GM18520 (cell line): ENCODE measurements around the gene ATAD1.
"Not testable (repeated sequence)": the region's sequence is repeated elsewhere in the genome, so short reads cannot be mapped to it uniquely, and the experiment has no call there.

Experiments
- ATAC-seq: cut with Tn5 transposase; IDR thresholded peaks from one replicate; pipeline ENCODE4 v1.9.1; 2021; ENCODE audit not compliant: unreplicated experiment

Gene ATAD1

DNA sequence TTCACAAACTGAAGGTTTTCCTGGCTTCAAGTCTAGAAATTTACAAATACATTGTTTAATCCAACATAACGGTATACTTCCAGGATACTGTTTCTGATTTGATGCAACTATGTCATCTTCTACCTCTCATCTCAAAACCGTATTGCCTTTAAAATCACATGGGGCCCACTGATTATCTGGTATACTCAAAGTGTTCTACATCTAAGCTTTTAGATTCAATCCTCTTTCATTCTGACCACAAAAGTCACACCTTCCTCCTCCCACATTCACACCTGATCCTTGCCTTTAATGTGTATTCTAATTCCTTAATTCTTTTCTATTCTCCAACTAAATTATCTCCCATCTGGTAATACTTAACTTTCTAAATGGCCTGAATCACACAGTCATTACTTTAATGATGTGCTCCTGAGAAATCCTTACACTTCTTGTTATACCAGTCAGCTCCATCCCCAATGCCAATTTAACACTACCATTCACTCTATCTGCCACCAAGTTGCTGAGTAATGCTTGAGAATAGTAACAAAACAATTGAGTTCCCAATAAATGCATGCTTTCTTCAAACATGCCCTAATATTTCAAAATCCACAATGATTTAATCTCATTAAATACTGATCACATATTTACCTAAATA lies 13.0 kb downstream of the ATAD1 start:
- ATAC-seq, result no peak

DNA sequence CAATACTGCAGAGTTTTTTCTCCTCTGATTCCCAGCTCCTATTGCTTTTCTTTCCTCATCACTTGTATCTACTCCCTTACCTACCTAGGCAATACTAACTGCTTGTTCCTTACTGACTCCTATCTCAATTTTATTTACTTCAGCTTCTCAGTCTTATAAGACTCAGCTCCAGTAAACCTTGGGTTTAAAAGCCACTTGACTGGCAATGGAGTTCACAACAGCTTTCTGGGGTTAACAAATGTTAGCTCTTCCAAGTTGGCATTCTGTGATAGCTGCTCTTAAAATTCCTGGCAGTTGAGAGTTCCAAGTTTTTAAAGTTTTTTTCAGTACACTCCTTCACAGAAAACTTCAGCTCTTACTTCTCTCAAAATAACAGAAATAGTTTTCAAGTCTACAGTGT lies 14.2 kb downstream of the ATAD1 start:
- no peak for ATAC-seq

DNA sequence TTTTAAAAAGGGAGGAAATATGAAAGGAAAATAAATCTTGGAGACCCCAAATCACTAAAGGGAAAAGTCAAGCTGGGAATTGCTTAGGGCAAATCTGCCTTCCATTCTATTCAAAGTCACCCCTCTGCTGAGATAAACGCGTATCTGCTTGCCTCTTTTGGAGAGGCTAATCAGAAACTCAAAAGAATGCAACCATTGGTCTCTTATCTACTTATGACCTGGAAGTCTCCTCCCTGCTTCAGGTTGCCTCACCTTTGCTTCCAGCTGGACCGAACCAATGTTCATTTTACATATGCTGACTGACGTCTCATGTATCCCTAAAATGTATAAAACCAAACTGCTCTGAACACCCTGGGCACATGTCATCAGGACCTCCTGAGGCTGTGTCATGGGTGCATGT lies 14.7 kb downstream of the ATAD1 start:
- ATAC-seq, result no peak

DNA sequence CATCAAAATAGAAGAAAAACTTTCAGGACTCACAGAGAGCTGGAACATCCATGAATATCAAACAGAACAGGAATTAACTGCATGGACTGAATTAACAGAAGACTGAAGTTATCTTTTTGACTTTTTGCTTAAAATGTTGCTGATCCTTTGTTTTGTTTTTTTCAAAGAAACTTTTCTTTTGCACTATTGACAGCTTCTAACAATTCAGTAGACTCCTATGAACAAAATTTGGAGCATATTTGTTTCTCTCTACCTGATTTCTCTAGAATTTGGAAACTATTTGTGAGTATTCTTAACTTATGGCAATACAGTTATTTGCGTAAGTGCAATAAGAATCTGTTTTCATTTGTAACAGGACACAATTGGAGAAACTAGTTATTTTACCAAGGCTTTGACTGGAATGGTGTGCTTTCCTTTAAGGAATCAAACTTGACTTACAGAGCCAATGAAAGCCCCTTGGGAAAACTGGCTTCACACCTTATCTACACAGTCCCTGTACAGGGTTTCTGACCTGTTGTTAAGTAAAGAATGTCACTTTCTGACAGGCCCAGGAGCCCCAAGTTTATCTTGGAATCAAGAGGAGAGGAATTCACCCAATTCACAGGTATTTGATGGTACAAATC lies 16.1 kb downstream of the ATAD1 start:
- not testable (repeated sequence) for ATAC-seq

DNA sequence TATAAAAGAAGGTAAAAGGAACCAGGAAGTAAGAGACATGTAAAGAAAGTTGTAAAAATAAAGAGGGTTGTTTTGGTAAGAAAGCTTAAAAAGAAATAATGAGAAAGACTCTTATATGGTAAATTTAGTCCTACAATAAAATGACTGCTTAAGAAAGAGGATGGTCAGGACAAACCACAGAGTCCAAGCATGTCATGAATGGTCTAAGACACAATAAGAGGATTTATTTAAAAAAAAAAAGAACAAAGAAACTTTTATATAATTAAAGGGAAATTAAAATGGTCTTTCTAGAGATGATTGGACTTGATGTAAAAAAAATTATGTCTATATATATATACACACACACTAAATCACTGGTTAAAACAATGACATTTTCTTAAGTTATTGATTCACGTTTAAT lies 18.2 kb downstream of the ATAD1 start:
- no peak for ATAC-seq

DNA sequence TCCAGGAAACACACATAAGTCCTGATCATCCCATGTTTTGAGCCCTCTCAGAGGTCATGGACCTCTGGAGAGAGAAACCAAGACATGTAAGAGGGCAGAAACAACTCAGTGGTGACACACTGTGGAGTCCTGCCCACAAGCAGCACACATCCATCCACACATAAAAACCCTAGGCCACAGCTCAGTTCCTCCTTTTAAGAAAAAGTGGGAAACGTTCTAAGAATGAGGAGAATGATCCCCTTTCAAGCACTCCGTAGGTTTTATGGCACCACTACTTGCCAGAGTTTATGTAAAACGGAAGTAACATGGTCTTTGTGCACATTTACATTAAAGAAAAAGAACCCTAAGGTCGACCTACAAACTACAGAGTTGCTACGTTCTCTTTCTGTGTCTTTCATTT lies 19.9 kb downstream of the ATAD1 start:
- ATAC-seq, result no peak

DNA sequence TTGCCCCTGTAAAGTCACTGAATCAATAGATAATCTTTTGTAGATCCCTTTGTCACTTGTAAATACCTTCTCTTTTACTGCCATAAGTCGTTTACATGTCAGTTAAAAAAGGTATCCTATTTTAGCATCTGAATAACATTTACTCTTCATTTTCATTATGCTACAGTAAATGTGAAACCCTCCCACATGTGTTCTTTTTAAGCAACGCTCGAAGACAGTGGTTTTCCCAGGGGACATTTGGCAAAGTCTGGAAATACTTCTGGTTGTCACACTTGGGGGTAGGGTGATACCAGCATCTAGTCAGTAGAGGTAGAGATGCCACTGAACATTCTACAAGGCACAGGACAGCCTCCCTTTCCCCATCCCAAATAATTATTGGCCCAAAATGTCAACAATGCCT lies 23.7 kb downstream of the ATAD1 start:
- ATAC-seq, result no peak

DNA sequence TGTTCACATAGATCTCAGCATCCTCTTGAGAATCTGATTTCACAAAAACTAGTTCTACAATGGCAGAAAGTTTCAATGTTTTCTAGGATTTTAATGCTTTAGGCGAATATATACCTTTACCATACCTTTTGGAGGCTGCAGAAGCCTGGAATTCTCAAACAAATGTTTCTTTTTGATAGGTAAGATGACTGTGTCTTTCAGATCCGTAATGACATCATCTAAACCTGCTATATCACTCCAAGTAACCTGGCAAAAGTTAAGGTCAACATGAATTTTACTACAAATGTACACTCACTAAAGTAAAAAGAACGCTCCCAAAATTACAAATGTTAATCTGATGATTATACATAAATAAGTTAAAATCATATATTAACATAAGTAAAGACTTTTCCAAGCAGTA lies 27.8 kb downstream of the ATAD1 start:
- ATAC-seq, result no peak

DNA sequence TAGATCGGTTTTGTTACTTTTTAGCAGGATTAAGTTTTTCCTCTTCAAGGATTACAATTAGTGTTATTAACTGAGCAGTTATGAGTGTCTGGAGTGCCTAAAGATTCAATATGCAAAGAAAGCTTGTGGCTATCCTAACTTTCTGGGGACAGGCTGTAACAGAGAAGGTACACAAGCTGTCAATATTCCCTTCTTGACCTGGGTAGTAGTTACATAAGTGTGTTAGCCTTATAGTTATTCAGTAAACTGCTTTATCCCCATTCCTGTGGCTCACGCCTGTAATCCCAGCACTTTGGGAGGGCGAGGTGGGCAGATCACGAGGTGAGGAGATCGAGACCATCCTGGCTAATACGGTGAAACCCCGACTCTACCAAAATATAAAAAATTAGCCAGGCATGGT lies 31.6 kb downstream of the ATAD1 start:
- no peak for ATAC-seq

DNA sequence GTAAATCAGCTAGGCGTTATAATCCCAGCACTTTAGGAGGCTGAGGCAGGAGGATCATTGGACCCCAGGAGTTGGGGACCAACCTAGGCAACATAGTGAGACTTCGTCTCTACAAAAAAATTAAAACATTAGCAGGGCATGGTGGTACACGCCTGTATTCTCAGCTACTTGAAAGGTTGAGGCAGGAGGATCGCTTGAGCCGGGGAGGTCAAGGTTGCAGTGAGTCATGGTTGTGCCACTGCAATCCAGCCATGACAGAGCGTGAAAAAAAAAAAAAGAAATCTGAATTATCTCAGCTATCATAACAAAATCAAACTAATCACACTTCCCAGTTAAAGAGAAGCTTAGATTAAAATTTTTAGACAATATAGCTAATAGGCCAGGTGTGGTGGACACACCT lies 35.3 kb downstream of the ATAD1 start:
- ATAC-seq, result no peak

DNA sequence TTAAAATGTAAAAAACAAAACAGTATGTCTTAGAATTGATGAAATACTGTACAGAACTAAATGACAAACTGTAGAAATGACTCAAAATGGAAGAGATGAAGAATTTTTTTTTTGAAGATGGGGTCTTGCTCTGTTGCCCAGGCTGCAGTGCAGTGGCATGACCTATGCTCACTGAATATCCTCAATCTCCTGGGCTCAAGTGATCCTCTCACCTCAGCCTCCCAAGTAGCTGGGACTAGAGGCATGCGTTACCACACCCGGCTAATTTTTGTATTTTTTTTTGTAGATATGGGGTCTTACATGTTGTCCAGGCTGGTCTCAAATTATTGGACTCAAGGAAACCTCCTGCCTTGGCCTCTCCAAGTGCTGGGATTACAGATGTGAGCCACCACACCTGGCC lies 36.5 kb downstream of the ATAD1 start:
- ATAC-seq, result no peak

DNA sequence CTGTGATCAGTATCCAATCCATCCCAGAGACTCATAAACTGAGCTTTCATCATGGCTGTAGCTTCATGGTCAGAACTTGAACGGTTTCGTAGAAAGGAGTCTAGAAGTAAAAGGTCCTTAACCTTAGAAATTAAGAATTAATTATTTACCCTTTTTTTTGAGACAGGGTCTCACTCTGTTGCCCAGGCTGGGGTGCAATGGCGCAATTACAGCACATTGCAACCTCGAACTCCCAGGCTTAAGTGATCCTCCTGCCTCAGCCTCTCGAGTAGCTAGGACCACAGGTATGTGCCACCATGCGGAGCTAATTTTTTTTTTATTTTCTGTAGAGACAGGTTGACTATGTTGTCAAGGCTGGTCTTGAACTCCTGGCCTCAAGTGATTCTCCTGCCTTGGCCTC lies 41.7 kb downstream of the ATAD1 start:
- no peak for ATAC-seq

DNA sequence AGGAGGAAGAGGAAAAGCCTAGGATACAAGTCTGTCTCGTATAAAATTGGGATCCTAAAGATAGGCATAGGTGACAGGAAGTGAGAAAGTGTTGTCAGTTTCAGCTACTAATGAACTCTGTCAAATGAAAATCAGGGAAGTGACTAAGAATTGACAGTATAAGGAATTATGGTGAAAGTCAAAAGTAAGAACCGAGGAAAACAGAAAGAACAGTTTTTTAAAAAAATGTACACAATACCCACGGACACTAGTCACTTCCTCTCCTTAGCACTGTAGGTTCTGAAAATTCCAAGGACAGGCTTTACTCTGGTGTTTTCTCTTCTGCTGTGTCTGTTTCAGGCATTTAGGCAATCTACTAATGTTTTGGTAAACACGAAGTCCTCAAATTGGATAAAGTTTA lies 42.3 kb downstream of the ATAD1 start:
- no peak for ATAC-seq

DNA sequence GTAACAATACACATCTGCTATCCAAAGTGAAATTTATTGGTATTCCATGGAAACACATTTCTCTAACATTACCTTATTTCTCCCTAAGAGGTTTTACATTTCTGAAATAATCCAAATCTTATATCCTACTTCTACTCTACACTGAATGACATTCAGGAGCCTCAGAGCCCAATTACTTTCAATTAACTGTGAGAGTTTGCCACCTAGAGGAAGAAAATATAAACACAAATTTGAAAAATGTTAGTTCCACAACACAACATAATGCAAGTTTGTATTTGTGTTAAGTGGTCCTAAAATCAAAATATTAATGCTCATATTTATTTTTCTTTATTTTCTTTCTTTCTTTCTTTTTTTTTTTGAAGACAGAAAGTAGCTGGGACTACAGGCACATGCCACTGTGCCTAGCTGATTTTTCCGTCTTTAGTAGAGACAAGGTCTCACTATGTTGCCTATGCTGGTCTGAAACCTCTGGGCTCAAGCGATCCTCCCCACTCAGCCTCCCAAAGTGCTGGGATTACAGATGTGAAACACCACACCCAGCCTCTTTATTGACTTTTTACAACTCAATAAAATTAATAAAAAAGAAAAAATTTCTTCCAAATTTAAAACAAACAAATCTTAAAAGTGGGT lies 46.0 kb downstream of the ATAD1 start:
- ATAC-seq, result no peak

DNA sequence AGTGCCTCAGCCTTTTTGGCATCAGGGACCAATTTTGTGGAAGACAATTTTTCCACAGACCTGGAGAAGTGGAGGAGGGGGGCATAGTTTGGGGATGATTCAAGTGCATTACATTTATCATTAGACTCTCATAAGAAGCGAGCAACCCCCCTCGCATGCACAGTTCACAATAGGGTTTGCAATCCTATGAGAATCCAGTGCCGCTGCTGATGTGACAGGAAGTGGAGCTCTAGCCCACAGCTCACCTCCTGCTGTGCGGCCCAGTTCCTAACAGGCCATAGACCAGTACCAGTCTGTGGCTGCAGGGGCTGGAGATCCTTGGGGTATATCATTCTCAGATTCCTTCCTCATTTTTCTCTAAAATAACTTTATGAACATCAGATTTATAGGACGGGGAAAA lies 50.8 kb downstream of the ATAD1 start:
- ATAC-seq, result no peak

DNA sequence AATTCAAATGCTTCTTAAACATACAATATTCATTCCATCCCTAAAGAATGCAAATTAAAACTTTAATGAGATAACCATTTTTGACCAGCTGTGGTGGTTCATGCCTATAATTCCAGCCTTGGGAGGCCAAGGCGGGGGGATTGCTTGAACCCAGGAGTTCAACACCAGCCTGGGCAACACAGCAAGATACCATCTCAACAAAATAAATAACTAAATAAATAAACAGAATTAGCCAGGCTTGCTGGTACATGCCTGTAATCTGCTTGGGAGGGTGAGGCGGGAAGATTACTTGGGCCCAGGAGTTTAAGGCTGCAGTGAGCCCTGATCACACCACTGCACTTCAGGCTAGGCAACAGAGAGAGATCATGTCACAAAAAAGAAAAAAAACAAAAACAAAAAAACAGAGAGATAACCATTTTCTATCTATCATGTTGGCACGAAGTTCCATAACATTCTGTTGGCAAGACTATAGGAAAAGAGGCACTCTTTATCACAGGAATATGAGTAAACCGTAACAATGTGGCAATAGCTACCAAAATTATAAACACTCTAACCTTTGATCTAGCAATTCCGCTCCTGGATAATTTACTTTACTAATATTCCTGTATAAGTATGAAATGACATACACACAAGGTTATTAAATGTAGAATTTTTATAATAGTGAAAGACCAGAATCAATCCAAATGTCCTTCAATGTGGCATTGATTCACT lies 52.2 kb downstream of the ATAD1 start:
- ATAC-seq, result no peak

DNA sequence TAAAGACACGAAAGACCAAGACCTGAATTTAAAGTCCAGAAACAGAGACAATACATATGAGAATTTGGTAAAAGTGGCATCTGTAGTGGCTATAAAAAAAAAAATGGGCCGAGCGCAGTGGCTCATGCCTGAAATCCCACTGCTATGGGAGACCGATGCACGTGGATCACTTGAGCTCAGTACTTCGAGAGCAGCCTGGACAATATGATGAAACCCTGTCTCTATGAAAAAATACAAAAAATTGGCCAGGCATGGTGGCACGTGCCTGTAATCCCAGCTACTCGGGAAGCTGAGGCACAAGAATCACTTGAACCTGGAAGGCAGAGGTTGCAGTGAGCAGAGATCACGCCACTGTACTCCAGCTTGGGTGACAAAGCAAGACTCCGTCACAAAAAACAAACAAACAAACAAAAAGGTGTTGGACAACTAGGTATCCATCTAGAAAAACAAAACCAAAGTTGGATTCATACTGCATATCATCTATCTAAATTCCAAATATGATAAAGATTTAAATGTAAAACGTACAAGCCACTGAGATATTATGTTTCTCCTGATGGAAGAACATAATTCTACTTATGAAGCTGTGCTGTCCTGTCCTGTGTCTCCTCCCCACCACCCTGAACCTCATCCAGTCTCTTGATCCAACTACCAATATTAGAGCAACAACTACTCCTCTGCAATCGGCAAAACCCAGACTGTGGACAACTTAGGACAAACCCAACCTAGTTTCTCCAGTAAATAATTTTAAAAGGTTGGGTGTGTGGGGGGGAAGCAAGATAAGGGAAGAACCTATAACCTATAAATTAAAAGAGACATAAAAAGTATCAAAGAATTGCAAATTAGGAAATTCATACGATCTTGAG lies 53.7 kb downstream of the ATAD1 start:
- no peak for ATAC-seq

DNA sequence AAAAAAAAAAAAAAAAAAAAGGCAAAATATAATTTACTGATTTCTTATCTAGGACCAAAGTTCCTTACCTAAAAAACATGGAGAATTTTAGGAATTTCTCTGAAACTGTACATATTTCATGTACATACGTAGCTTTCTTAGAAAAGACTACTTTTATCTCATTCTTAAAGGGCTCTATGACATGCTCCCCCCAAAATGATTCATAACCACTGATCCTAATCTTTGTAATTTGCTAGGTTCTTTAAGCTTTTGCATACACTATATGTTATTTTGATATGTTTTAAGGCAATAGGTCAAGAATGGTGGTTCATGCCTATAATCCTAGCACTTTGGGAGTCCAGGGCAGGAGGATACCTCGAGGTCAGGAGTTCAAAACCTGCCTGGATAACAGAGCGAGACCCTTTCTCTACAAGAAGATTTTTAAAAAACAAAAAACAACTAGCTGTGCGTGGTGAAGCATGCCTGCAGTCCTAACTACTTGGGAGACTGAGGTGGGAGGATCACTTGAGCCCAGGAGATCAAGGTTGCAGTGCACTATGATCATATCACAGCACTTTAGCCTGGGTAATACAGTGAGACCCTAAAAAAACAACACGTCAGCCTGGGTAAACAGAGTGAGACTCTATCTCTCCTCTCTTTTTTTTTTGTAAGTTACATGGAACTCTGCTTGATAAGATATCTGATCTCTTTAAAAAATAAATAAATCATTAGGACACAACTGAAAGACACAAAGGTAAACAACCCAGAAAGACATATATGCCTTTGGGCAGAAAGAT lies 54.8 kb downstream of the ATAD1 start:
- ATAC-seq, result no peak

DNA sequence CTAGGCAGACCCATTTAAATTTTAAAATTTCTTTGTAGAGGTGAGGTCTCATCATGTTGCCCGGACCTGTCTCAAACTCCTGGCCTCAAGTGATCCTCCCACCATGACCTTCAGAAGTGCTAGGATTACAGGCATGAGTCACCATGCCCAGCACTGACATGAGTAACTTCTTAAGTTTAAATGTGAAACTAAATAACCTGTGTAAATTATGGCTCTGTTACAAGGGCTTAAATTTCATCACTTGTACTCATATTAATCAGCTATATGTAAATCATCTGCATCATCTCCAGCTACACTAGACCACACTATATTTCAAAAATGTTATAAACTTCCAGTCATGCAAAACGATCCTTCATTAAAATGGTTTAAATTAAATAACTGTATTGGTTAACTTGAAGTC lies 56.1 kb downstream of the ATAD1 start:
- peak; percentile 87 for ATAC-seq

DNA sequence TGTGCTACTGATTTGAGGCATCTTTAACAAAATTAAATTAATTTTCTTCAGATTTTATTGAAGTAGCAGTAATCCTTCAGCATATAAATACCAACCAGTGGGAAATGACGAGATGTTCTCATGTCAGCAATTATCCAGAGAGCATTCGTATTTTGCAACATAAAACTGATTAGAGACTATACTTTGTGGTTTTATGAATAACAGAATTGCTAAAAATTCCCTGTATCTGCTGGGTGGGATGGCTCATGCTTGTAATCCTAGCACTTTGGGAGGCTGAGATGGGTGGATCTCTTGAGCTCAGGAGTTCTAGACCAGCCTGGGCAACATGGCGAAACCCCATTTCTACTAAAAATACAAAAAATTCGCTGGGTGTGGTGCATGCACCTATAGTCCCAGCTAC lies 56.9 kb downstream of the ATAD1 start:
- ATAC-seq, result no peak
